Stimulated activated CD4-positive, alpha-beta T cell treated with anti-CD3 and anti-CD28 coated beads, TNF-alpha, amount 100 ng/mL, for 24 hours (primary cell): ENCODE data around the gene CCDC134.

ENCODE experiments used
- DNase-seq, 3 experiments: peaks; one replicate each; pipeline ENCODE4 v3.0.0-alpha.2; 2020; ENCODE audit warnings: low read depth in 3 of 3

Gene CCDC134

DNA sequence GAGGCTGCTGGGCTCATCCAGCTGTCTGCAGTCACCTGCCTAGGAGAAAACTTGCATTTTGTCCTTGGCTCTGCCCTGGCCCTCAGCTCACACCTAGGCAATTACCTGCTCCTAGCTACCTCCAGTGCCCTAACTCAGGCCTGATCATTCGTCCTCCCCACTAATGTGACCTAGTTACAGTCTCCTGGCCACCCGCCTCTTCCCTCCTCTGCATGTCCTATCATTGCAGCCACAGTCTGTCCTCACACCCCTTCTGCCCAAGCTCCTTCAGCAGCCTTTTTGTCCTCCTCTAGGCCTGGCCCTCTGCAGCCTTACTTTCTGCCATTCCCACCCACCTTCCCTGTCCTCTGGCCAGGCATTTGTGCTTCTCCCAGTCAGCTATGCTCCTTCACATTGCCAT, 17.7 kb upstream of the CCDC134 start:
- no peak for DNase-seq

DNA sequence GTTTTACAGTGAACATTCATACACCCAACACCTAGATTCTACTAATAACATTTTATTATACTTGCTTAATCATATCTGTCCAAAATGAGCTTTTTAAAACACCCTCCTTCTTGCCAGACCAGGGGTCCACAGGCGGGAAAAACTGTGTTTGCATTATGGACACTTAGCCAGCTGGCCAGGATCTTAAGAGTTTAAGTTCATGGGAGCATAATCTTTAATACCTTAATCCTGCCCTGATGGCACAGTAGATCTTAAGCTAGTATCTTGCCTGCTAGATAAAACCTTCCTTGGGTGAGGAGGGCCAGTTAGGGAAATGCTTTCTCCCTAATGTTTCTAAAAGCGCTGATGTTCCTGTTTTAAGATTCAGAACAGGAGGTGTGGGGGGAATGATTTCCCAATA, 13.1 kb upstream of the CCDC134 start:
- DNase-seq = no peak

DNA sequence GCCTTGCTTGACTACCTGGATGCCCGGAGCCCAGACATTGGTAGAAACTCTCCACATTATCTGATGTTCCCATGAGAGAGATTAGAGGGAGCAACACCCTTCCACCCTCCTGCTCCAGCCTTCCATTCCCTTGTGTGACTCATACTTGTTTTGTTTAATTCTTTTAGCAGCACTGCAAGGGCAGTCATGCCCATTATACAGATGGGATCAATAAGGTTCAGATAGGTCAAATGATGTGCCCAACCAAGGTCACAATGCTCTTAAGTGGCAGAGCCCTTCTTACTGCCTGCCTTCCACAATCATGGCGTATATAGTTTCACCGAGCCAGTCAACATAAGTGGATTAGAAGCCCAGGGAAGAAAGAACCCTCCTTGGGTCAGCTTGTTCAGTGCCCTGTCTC, 6.6 kb upstream of the CCDC134 start:
- DNase-seq = no peak

DNA sequence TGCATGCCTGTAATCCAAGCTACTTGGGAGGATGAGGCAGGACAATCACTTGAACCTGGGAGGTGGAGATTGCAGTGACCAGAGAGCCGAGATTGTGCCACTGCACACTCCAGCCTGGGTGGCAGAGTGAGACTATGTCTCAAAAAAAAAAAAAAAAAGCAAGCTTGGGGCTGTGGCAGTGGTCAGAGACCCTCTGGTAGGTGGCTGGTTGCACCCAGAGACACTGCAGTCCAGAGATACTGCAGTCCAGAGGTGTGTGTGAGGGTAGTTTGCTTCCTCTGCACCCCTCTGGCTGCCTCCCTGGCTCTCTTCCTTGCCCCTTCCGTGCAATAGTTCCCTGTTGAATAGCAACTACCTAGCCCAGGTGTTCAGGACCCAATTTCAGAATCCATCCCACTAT, 1.7 kb upstream of the CCDC134 start:
- DNase-seq = no peak

- DNase-seq = peak in 1 of 3 experiments; percentile 18
These were observed 762 bp upstream of the CCDC134 start for GRCh38 chr22:41799486-41800347.

DNA sequence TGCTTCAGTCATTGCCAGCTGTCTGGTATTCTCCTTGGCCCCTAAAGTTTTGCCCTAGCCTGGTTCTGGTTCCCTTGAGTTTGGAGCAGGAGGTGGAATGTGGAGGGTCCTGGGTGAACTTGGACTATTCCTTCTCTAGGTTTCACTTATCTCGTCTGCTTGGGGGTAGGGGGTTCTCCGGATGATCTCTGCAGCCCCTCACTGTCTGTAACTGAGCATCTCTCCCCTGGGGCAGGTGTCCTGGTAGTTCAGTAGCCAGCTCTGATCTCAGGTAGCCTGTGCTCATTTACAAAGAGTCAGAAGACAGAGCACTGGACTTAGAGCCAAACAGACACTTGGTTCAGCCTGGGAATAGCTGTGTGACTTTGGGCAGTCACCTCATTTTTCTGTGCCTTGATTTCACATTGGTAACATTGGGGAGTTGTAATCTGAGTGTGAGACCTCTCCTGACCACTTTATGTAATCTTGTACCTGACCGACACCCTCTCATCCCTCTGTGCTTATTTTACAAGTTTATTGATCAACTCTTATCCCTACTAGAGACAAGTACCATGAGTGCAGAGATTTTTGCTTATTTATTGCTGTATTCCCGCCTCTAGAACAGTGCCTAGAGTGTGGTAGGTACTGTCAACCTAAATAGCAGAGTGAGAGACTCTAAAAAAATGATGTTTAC, 804 bp downstream of the CCDC134 start:
- no peak for DNase-seq

DNA sequence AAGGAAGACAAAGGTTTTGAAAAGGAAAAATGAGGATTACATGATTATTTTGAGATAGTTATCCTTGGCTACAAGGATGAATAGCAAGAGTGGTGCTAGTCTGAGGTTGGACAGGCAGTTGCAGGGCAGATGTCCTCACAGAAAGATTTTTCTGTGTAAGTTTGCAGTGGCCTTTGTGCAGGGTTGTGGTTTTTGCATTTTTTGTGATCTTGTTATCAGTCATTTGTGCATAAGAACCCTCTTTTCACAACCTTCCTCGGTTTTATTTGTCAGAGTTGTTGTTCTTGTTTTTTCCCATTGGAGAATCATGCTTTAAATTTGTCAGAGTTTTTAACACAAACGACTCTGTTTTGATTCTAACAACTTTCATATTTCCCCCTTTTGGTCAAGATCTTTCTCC, 1.4 kb downstream of the CCDC134 start:
- DNase-seq = no peak

GRCh38 chr22:41805639-41806038, 5.2 kb downstream of the CCDC134 start:
- DNase-seq = no peak

DNA sequence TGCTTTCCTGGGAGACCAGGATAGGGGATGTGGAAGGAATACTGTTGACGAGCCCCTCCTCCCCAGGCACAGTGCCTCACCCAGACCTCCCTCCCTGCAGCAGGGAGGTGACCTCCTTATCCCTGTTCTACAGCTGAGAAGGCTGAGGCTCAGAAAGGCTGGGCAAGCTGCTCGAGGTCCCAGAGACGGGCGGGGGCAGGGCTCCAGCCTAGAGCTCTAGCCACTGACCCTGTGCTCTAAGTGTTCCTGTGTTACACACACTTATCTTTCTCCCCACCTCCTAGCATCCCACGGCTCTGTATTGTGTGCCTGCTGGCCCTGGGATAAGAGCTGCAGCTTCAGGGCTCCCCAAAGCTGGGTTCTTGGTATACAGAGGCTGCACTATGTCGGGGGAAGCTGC, 7.9 kb downstream of the CCDC134 start:
- no peak for DNase-seq

DNA sequence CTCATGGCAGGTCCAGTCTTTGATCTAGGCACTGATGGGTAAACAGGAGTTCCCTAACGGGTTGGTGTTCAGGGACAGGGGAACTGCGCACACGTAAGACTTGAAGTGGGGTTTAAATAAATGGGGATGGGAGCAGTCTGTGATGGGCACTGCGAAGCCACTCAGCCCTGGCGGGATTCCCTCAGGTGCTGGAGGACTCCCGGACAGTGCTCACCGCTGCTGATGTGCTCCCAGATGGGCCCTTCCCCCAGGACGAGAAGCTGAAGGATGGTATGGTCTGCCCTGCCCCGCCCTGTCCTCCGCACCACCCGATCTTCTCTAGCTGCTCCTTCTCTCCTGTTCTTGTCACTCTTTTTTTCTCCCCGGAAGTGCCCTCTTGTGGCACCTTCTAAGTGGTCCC, 9.5 kb downstream of the CCDC134 start:
- DNase-seq = no peak

DNA sequence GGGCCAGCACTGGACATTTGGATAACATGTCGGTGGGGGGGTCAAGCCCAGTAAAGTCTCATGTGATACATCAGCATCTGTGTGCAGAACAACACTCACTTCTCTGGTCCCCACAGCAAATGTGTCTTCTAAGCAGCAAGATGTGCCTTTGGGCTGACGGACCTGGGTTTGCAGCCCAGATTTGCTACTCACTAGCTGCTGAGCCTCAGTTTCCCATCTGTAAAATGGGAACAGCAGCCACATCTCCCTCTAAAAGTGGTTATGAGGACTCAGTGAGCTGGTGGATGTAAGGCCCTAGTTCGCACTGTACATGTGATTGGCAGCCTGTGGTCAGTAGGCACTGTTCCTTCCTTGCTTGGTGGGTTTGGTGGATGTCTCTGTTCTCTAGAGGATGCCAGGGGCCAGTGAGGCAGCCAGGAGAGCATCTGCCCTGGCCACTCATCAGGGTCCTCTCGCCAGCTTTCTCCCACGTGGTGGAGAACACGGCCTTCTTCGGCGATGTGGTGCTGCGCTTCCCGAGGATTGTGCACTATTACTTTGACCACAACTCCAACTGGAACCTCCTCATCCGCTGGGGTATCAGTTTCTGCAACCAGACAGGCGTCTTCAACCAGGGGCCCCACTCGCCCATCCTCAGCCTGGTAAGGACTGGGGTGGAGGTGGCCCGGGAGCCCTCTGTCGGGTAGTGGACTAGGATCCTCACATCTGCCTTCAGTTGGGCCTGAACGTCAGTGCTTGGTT, 12.5 kb downstream of the CCDC134 start:
- no peak for DNase-seq

DNA sequence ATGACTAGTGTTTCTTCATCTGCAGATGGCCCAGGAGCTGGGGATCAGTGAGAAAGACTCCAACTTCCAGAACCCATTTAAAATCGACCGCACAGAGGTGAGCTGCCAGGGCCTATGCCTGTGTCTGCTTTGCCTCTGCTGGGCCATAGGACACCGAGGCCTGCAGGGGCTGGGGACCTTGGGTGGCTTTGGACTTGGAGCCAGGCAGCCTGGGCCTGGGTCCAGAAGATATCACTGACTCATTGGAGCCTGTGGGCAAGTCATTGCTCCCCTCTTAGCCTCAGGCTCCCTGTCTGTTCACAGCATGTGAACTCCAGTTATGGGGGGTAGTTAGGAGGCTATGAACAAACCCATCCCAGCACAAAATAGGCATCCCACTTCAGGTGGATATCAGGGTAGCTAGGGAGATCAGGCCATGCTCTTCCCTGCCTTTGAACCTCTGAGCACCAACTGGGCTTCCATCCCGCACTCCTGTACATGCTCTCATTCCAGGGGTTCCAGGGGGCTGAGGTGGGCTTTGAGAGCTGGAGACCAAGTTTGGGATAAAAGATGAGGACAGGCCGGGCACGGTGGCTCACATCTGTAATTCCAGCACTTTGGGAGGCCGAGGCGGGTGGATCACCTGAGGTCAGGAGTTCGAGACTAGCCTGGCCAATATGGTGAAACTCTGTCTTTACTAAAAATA, 13.4 kb downstream of the CCDC134 start:
- DNase-seq = no peak

GRCh38 chr22:41815716-41816115, 15.2 kb downstream of the CCDC134 start:
- DNase-seq = no peak

DNA sequence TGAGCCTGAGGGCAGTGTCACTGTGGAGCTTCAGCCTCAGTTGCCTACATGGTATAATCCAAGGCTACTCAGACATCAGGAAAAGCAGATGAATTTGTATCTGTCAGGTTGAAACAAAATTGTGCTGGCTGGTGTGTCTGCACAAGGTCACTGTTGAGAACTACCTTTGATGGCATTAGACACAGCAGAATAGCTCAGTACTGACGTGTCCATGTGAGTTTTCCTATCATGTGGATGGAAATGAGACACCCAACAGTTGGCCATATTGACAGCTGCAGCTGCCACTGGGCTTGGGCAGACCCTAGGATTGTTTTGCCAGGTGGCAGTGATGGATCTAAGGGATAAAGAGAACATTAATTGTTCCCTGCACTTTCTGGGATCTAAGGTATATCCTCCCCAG, 15.8 kb downstream of the CCDC134 start:
- DNase-seq = no peak

- DNase-seq = no peak
These were observed 16.4 kb downstream of the CCDC134 start for GRCh38 chr22:41816871-41817270.

DNA sequence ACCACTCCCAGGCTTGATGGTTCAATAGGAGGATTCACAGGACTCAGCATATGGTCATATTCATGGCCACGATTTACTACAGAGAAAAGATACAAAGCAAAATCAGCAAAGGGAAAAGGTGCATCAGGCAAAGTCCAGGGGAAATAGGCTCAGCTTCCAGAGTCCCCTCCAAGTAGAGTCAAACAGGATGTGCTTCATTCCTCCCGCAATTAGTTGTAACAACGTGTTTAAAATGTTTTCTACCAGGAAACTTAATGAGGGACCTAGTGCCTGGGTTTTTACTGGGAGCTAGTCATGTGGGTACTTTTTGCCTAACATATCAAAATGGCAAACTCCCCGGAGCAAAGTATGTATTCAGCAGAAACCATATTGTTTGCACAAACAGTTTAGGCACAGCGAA, 17.5 kb downstream of the CCDC134 start:
- DNase-seq = no peak

DNA sequence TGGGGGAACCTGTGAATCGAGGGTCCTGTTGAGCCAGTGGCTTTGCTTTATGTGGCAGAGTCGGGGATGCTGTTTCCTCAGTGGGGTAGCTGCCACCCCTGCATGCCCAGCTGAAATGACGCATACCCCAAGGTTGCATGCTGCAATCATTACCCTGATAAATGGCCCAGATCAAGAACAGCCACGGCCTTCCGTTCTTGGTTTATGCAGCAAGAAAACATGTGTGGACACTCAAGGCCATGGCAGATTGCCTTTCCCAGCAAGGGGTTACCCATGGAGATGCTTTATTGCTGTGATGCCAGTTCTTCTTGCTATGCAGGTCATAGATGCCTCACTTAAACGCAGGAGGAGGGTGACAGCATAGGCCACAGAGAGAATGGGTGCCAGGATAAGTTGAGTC, 18.1 kb downstream of the CCDC134 start:
- DNase-seq = no peak

- DNase-seq = no peak
These were observed 18.8 kb downstream of the CCDC134 start for GRCh38 chr22:41819257-41819656.

DNA sequence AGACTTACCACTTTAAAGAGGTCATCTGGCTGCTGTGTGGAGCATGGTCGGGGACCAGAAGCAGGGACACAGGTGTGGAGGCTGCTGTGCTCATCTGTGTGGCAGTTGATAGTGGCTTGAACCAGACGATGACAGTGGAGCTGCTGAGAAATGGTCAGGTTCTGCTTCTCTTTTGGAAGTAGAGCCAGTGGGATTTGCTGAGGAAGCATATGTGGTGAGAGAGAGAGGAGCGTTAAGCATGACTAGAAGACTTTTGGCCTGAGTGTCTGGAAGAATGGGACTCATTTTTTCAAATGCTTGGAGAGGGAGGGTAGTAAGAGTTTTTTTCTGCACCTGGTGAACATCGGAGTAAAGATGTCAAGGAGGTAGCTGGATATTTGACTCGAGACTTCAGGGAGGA, 20.0 kb downstream of the CCDC134 start:
- DNase-seq = no peak

GRCh38 chr22:41821471-41822316, 21.2 kb downstream of the CCDC134 start:
- DNase-seq = no peak
